DMS 273 treated with DMSO at 0.1 percent for 48 hours (cell line): ENCODE data around the gene SSH3.

Experiments
- DNase-seq: peaks from one replicate; lab custom pipeline; 2025; lab: John Stamatoyannopoulos, UW

SSH3 gene

DNA sequence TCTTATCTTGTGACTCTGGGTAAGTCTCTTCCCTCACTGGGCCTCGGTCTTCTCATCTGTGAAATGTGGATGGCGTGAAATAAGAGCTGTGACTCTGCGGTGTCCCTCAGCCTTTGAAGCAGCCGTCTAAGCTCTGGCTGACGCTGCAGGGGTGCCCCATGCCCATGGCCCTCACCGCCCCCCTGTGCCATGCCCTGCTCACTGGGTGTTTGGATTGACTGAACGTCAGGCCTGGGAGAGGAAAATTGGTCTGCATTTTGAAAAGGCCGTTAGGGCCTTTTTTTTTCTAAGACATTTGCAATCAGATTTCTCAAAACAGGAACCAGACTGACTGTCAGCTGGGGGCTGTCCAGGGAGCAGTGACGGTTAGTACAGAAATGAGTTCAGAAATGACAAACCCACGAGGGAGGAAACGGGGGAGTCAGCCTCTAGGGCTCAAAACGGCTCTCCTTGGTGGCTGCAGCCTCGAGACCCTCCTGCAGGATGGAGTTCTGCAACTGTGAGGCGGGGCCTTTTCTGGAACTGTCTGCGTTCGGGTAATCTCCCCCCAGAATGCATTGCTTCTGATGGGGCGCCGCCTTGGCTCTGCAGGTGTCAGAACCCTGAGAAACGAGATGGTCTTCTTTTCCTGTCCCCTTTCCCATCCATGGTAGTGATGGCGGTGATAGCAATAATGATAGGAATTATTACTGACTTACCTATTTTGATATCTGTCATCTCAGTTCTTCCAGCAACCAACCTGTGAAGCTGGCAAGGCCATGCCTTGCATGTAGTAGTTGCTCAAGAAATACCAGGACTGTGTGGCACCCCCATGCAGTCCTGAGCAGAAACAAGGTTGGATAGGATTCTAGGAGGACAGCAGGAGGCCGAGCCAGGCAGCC, 35.0 kb upstream of the SSH3 start:
- DNase-seq: no peak

DNA sequence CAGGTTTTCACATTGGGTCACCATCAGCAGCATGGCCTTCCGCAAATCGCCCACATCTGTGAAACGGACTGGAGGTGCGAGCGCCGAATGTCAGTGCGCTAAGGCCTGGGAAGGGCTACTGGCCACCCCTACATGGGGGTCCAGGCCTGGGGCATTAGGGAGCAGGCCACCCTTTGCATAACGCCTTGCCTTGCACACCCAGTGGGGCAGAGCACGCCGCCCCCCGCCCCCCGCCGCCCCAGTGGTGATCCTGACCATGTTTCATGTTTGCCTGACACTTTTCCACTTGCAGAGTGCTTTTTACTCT, 34.4 kb upstream of the SSH3 start:
- DNase-seq: no peak

- DNase-seq: no peak
Measured at GRCh38 chr11:67269401-67270255, 33.7 kb upstream of the SSH3 start.

DNA sequence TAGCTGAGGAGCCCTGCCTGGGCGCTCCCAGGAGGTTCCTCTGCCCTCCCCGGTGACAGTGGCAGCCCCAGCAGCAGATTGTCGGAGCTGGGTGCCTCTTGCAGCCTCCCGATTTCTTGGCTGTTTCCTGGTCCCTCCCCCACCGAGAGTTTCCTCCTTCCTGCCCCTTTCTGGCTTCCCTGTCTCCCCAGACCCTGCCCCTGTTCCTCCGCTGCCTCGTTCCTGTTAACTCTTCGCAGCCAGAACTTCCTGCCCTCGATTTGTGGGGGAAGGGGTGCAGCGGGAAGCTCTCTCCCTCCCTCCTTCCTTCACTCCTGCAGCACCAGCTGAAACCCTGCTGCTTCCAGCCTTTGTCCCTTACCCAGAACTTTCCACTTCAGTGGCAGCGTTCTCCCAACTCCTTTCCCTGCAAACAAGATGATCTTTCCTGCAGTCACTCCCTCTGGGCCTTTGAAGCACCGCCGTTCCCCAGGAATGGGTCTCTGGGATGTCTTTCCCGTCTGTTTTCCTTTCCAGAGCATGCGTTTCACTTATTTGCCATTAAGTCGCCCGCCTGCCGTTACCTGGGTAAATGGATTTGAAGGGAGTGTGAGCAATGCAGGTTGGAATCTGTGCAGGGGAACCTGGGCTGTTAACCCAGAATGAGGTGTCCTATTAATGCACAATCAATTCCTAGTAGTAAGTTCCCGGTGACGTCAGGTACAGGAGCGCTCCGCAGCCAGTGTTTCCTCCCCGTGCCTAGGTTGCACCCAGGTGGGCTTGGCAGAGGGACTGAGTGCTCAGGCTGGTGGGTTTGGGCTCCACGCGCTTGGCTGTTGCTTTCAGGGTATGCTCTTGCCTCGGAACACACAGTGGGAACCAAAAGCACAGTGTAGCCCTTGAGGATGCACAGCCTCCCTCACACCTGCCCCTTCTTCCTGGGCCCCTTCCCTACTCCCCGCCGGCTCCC, 32.8 kb upstream of the SSH3 start:
- DNase-seq: no peak

- DNase-seq: no peak
Measured at GRCh38 chr11:67271205-67271540, 32.2 kb upstream of the SSH3 start.

DNA sequence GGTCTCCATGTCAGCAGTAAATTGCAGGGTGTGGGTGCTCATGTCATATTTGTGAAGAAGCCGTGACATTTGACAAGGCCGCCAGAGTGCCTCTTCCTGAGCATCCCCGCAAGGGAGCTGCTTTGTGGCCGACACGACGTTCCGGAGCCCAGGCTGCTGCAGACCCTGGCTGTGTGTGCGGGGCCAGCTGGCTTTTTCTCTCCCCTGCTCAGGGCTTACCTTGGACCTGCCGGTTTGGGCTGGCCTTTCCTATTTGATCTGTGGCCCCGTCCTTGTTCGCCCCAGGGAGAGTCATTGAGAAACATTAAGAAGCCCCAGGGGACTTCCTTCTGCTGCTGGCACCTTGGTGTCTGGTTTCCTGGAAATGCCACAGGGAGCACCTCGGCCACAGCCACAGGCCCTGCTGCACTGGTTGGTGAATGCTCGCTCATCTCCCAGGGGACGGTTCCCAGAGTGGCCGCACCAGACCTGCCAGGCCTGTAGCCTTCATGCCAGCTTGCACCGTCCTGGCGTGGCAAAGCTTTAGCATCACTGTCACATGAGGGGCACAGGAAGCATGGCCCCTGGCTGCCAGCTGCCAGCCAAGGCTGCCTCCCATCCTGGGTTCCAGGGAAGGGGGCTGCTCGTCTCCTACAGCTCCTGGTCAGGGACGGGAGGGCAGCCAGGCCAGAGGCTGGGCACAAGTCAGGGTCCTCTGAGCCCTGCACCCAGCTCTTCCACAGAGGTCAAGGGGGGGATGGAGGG, 31.6 kb upstream of the SSH3 start:
- no peak for DNase-seq

GRCh38 chr11:67272327-67273259, 30.7 kb upstream of the SSH3 start:
- DNase-seq: no peak

DNA sequence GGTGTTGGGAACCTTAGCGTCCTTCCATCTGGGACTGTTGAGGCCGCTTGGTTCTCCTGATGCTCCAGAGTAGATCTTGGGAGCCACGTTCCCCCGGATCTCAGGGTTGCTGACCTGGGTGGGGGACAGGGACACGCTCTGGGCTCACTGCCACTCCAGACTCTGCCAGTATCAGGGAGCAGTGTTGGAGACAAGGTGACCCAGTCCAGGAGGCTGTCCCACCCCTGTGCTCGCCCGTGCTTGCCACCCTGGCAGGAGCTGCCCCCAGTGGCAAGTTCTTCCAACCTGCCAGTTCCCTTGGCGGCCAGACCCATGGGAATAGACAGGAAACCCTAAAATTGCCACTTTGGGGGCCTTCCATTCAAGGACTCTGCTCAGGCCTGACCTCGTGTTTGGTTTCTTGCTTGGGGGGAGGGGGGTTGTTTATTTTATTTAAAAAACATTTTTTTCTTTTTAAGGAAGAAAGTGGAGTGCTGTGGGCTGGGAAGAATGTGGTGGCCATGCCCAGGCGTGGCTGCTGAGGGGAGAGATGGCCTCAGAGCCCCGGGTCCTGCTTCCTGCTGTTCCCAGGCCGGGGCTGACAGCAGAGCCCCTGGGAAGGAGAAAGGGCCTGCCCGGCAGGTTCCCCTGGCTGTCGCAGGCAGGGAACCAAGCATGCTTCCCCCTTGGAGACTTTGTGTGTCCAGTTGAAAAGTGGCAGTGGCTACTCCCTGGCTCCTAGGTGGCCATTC, 29.9 kb upstream of the SSH3 start:
- no peak for DNase-seq

GRCh38 chr11:67274768-67275605, 28.3 kb upstream of the SSH3 start:
- no peak for DNase-seq

DNA sequence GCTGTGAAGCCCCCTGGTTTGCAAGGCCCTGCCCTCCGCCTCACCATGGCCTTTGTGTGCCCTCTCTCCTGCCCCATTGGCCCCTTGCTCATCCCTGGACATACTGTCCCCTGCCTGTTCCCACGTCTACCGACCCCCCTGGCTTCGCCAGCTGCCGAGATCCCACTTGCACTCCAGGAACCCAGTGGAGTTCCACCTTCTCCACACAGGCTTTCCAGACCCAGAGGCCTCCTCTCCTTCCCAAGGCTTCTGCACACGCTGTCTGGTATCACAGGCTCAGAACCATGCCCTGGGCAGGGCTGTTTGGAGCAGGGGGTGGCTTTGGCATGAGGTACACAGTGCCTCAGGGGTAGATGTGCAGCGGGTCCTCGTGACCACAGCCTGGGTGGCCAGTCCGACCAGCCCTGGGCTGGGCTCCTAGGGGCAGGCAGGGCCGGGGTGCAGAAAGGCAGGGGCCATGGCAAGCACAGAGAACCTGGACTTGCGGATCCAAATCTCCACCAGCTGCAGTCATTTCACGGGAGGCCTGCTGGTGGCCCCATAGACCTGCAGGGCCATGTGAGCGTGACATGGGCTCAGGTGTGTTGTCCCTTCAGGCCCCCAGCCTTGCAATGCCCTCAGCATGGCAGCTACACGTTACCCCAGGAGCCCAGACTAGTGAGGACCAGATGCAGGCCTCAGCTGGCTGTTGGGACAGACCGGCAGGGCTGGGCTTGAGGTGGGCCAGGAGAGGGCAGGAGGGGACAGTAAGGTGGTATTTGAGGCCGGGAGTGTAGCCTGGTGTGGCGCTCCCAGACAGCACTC, 27.5 kb upstream of the SSH3 start:
- DNase-seq: no peak

DNA sequence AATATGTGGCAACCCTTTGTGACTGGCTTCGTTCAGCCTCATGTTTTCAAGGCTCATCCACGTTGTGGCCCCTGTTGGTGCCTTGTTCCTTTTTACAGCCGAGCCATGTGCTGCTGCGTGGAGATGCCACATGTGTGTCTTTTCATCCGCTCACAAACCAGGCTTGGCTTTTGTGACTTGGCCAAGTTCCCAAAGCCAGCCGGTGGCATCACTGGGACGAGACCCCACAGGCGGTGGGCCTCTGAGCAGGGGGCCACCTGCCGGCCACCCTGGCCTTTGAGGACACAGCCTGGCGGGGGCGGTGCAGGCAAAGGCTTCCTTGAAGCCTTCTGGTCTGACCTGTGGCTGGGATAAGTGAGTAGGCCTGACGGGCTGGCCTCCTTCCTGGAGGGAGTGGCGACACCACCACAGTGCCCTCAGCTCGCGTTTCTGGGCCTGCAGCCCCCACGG, 26.5 kb upstream of the SSH3 start:
- DNase-seq: no peak

GRCh38 chr11:67277231-67277961, 25.9 kb upstream of the SSH3 start:
- peak; percentile 67 for DNase-seq

GRCh38 chr11:67278135-67278938, 25.0 kb upstream of the SSH3 start:
- no peak for DNase-seq

DNA sequence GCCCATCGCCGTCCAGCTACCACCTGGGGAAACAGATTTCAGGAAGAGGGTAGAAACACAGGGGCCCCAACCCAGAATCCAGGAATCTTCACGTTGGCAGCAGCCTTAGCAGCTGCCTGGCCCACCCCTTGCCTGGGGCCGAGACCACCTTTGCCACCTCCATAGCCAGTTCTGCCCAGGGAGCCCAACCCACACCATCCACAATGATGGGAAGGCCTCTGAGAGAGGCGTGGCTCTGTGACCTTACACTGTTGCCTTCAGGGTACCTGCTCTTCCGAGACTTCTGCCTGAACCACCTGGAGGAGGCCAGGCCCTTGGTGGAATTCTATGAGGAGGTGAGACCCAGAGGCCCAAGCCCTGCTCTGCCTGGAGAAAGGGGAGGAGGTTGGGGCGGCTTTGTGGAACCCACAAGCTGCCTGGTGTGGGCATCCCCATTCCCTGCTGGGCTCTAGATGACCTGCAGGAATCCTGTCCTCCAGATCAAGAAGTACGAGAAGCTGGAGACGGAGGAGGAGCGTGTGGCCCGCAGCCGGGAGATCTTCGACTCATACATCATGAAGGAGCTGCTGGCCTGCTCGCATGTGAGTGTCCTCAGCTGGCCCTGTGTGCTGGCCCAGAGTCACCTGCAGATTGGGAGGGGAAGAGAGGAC, 24.3 kb upstream of the SSH3 start:
- no peak for DNase-seq

- DNase-seq: no peak
Measured at GRCh38 chr11:67279589-67280340, 23.6 kb upstream of the SSH3 start.
